GM23338 (cell line): ENCODE results near the gene LMAN1L. TPM values are rescaled to one million over a fixed set of nuclear protein-coding genes. Genes with fewer than 3 reads are reported as not detected.

Experiments
- ATAC-seq: fragments of 200-7000 bp; cut with Tn5 transposase; 3 replicates; pipeline ENCODE4 v1.9.1; 2020
- DNase-seq: peaks from one replicate; pipeline ENCODE4 v3.0.0-alpha.2; 2015; ENCODE audit warnings: low spot score
- H2AFZ ChIP-seq: fragments of 200-600 bp; sonication (generic); 2 replicates; pipeline ENCODE4 v1.8.0; 2016; ENCODE audit warnings: antibody characterized with exemption, mild to moderate bottlenecking, moderate library complexity
- H3F3A ChIP-seq: fragments of 200-600 bp; sonication (generic); replicated peaks from 2 replicates; pipeline ENCODE4 v1.8.0; 2017; ENCODE audit warnings: antibody characterized with exemption, mixed run types, low read depth
- H3K27ac ChIP-seq: fragments of 200-600 bp; sonication (generic); 2 replicates; pipeline ENCODE4 v1.6.1; 2016; ENCODE audit warnings: low read depth
- H3K27me3 ChIP-seq: fragments of 200-600 bp; sonication (generic); 2 replicates; pipeline ENCODE4 v1.8.0; 2016; ENCODE audit warnings: mild to moderate bottlenecking, mixed run types, moderate library complexity; ENCODE audit not compliant: insufficient read depth
- H3K36me3 ChIP-seq: fragments of 200-600 bp; sonication (generic); 2 replicates; pipeline ENCODE4 v1.8.0; 2016; ENCODE audit warnings: mild to moderate bottlenecking; ENCODE audit not compliant: insufficient read depth
- H3K4me1 ChIP-seq: fragments of 200-600 bp; sonication (generic); 2 replicates; pipeline ENCODE4 v1.8.0; 2016; ENCODE audit warnings: mild to moderate bottlenecking, moderate library complexity; ENCODE audit not compliant: insufficient read depth
- H3K4me2 ChIP-seq: fragments of 200-600 bp; sonication (generic); 2 replicates; pipeline ENCODE4 v1.7.1; 2017; ENCODE audit warnings: mixed run types
- H3K4me3 ChIP-seq: fragments of 200-600 bp; sonication (generic); 2 replicates; pipeline ENCODE4 v1.6.1; 2016; ENCODE audit warnings: mixed run types
- H3K79me2 ChIP-seq: fragments of 200-600 bp; sonication (generic); replicated peaks from 2 replicates; pipeline ENCODE4 v1.8.0; 2017; ENCODE audit warnings: mild to moderate bottlenecking; ENCODE audit not compliant: insufficient read depth
- H3K9me2 ChIP-seq: fragments of 200-600 bp; sonication (generic); 2 replicates; pipeline ENCODE4 v1.8.0; 2017; ENCODE audit not compliant: insufficient read depth
- H4K20me1 ChIP-seq: fragments of 200-600 bp; sonication (generic); replicated peaks from 2 replicates; pipeline ENCODE4 v1.8.0; 2017; ENCODE audit warnings: mild to moderate bottlenecking; ENCODE audit not compliant: insufficient read depth
- H3K27ac Mint-ChIP-seq: 2 replicates; pipeline ENCODE4 v1.8.0; 2020; ENCODE audit warnings: inconsistent platforms, mild to moderate bottlenecking, moderate library complexity, mixed read lengths
- H3K27me3 Mint-ChIP-seq: 3 replicates; pipeline ENCODE4 v1.8.0; 2022; ENCODE audit warnings: low read depth, mild to moderate bottlenecking, moderate library complexity, mixed read lengths, inconsistent platforms; ENCODE audit not compliant: insufficient read depth, poor library complexity
- H3K36me3 Mint-ChIP-seq: 3 replicates; pipeline ENCODE4 v1.8.0; 2021; ENCODE audit warnings: low read depth, mild to moderate bottlenecking, inconsistent platforms, moderate library complexity, mixed read lengths
- H3K4me1 Mint-ChIP-seq: 3 replicates; pipeline ENCODE4 v1.8.0; 2020; ENCODE audit warnings: mild to moderate bottlenecking, inconsistent platforms, mixed read lengths
- H3K4me3 Mint-ChIP-seq: 3 replicates; pipeline ENCODE4 v1.8.0; 2021; ENCODE audit warnings: moderate library complexity, mild to moderate bottlenecking, inconsistent platforms, mixed read lengths
- H3K9me3 Mint-ChIP-seq: 3 replicates; pipeline ENCODE4 v1.8.0; 2020; ENCODE audit warnings: moderate library complexity, mild to moderate bottlenecking, inconsistent platforms, mixed read lengths
- CREB1 ChIP-seq: fragments of 250-450 bp; sonication (Bioruptor Pico); IDR thresholded peaks from 2 replicates; pipeline ENCODE4 v1.5.0; 2020; ENCODE audit warnings: low read depth, mild to moderate bottlenecking, moderate library complexity
- ETS1 ChIP-seq: IDR thresholded peaks from 2 replicates; pipeline ENCODE4 v1.6.1; 2016; ENCODE audit warnings: antibody characterized with exemption
- EZH2 ChIP-seq: fragments of 200-600 bp; sonication (generic); IDR thresholded peaks from one replicate; pipeline ENCODE4 v1.8.0; 2017; ENCODE audit warnings: antibody characterized with exemption, mild to moderate bottlenecking, low read depth; ENCODE audit not compliant: unreplicated experiment
- JUNB ChIP-seq: IDR thresholded peaks from one replicate; pipeline ENCODE4 v1.6.1; 2016; ENCODE audit warnings: antibody characterized with exemption; ENCODE audit not compliant: unreplicated experiment
- NANOG ChIP-seq: IDR thresholded peaks from 2 replicates; pipeline ENCODE4 v1.6.1; 2016; ENCODE audit warnings: antibody characterized with exemption, borderline replicate concordance
- POLR2AphosphoS5 ChIP-seq: IDR thresholded peaks from 2 replicates; pipeline ENCODE4 v1.6.1; 2016; ENCODE audit warnings: antibody characterized with exemption, low read depth
- REST ChIP-seq: IDR thresholded peaks from one replicate; pipeline ENCODE4 v1.6.1; 2018; ENCODE audit warnings: antibody characterized with exemption; ENCODE audit not compliant: unreplicated experiment
- ZNF331 ChIP-seq: fragments of 250-450 bp; sonication (Bioruptor Pico); IDR thresholded peaks from 2 replicates; pipeline ENCODE4 v1.5.0; 2020; ENCODE audit warnings: low read depth, mild to moderate bottlenecking, moderate library complexity
- polyA plus RNA-seq: library from polyadenylated mRNA; unstranded; fragments of >200 nt; fragmentation: Nextera tagmentation; extraction: Ambion mirVana; gene quantifications from 2 replicates; pipeline ENCODE4 v1.2.1, GENCODE V29; 2016
- total RNA-seq: library from RNA; depleted of rRNA; stranded (reverse); fragments of >200 nt; shearing (Covaris generic); gene quantifications from 2 replicates; pipeline ENCODE4 v1.2.3, GENCODE V29; 2014

Gene LMAN1L
- total and polyA plus RNA-seq, 2 experiments from 2014 or later: not detected

DNA sequence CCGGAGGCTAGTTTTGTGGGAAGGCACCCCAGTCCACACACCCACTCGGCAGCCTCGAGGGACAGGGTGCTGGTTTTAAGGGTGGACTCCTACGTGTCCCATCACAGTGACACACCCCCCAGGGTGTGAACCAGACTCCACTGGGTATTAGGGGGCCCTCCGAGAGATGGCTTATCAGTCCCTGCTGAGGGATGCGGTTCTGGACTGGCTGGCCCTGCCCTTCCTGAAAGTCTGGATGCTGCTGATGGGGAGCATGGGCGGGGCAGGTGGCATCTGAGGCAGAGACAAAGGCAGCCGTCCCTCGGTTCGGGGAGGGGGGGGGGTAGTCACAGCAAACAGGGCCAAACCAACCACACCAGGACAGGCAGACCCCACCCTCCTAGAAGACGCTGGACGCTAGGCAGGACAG, 31.3 kb downstream of the LMAN1L start:
- peak overlapping the region; percentile 81; the same call in 2 of the 3 replicates for H3K4me3 Mint-ChIP-seq
- H3K36me3 Mint-ChIP-seq: peaks cover 28% of the 10 kb centered on the region
- Histone ChIP-seq H3K4me3 (peak overlapping the region; percentile 97), H3K79me2 (no peaks in the 10 kb centered on the region), H3K9me2 (no peaks in the 10 kb centered on the region), H3F3A (0 out of 2 replicates have a peak, but pooled peaks cover 5% of the 10 kb centered on the region), H3K36me3 (no peaks in the 10 kb centered on the region; the same call in 1 of the 2 replicates), H4K20me1 (no peaks in the 10 kb centered on the region; the same call in 1 of the 2 replicates), H2AFZ (peak overlapping the region; percentile 94; the same call in 1 of the 2 replicates), H3K4me1 (peaks cover 9% of the 10 kb centered on the region), H3K27ac (peak overlapping the region; percentile 91; the same call in 1 of the 2 replicates), H3K4me2 (peak overlapping the region; percentile 87), H3K27me3 (no peaks in the 10 kb centered on the region)
- DNase-seq: no peak
- no peak overlapping the region for H3K27ac Mint-ChIP-seq
- TF ChIP-seq POLR2AphosphoS5 (no peak), NANOG (no peak), ETS1 (no peak), REST (no peak)
- H3K27me3 Mint-ChIP-seq: peaks cover 16% of the 10 kb centered on the region
- no peaks in the 10 kb centered on the region for H3K9me3 Mint-ChIP-seq
- H3K4me1 Mint-ChIP-seq: peaks cover 22% of the 10 kb centered on the region
- no peak for ATAC-seq

DNA sequence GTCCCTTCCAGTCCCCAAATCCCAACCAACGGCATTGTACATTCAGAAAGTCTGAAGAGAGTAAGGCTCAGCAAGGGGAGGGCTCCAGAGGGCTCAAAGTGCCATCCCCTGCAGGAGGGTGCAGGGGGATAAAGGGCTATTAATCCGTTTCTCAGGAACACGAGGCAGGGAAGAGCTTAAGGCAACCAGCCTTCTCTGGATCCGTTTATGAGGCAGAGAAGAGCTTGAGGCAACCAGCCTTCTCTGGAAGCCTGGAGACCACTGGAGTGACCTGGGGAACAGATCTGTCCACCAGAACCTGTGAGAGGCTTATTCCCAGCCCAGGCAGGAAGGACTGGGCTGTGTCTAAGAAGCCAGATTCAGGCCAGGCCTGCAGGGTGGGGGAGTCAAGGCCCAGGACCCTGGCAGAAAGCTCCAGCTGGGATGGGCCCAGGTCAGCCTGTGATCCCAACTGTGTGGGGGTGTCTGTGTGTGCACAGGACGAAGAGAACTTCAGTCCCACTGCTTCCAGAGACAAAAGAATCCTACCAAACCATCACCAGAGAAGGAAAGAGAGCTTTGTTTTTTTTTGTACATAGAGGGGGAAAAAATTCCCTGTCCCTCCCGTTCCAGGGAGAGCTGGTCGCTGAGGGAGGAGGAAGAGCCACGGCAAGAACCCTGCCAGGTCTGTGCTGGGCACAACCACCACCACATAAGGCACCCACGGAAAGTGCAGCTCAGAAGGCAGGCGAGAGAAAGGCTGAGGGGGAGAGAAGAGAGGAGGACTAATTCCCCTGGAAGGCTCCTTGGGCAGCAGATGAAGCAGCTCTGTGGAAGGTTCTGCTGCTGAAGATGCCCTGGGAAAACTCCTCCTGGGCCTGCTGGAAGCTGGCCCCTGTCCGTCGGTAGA, 31.9 kb downstream of the LMAN1L start:
- Mint-ChIP-seq H3K4me3 (no peak overlapping the region; the same call in 2 of the 3 replicates), H3K9me3 (no peaks in the 10 kb centered on the region), H3K4me1 (peaks cover 22% of the 10 kb centered on the region), H3K27me3 (peaks cover 16% of the 10 kb centered on the region), H3K27ac (no peak overlapping the region), H3K36me3 (peaks cover 30% of the 10 kb centered on the region)
- Histone ChIP-seq H4K20me1 (no peaks in the 10 kb centered on the region; the same call in 1 of the 2 replicates), H3F3A (0 out of 2 replicates have a peak, but pooled peaks cover 5% of the 10 kb centered on the region), H3K36me3 (no peaks in the 10 kb centered on the region; the same call in 1 of the 2 replicates), H3K4me3 (no peak overlapping the region), H3K4me2 (no peak overlapping the region), H2AFZ (no peak overlapping the region), H3K79me2 (no peaks in the 10 kb centered on the region), H3K4me1 (peaks cover 9% of the 10 kb centered on the region), H3K27ac (no peak overlapping the region), H3K9me2 (no peaks in the 10 kb centered on the region), H3K27me3 (no peaks in the 10 kb centered on the region)
- DNase-seq (no peak), ATAC-seq (no peak)
- TF ChIP-seq POLR2AphosphoS5 (no peak), CREB1 (CRISPR knock-in tag) (no peak), REST (no peak), ETS1 (no peak), ZNF331 (CRISPR knock-in tag) (no peak), JUNB (no peak), EZH2 (no peak)
